Duodenal mucosa (tissue), 2 donors: ENCODE measurements around the gene OMA1.

Source experiments
- H3K27ac ChIP-seq: one replicate; pipeline ENCODE4 v1.7.0; 2013; ENCODE audit warnings: low read depth, low read length
- H3K27me3 ChIP-seq, 2 donors: one replicate each; pipeline ENCODE4 v1.7.0; 2013; ENCODE audit warnings: low read length in 2 of 2, control low read depth in 1 of 2; ENCODE audit not compliant: insufficient read depth in 2 of 2, control insufficient read depth in 1 of 2
- H3K36me3 ChIP-seq, 2 donors: one replicate each; pipeline ENCODE4 v1.7.0; 2013; ENCODE audit warnings: low read length in 2 of 2, control low read depth in 1 of 2; ENCODE audit not compliant: insufficient read depth in 2 of 2, control insufficient read depth in 1 of 2
- H3K4me1 ChIP-seq, 2 donors: one replicate each; pipeline ENCODE4 v1.7.0; 2013; ENCODE audit warnings: low read length in 2 of 2, control low read depth in 1 of 2; ENCODE audit not compliant: insufficient read depth in 2 of 2, control insufficient read depth in 1 of 2
- H3K4me3 ChIP-seq, 2 donors: one replicate each; pipeline ENCODE4 v1.7.0; 2013; ENCODE audit warnings: low read length in 2 of 2, low read depth in 1 of 2
- H3K9ac ChIP-seq, 2 donors: one replicate each; pipeline ENCODE4 v1.7.0; 2013; ENCODE audit warnings: low read length in 2 of 2, low read depth in 1 of 2
- H3K9me3 ChIP-seq, 2 donors: one replicate each; pipeline ENCODE4 v1.7.0; 2013; ENCODE audit warnings: low read length in 2 of 2, control low read depth in 1 of 2; ENCODE audit not compliant: control insufficient read depth in 1 of 2

Gene OMA1

DNA sequence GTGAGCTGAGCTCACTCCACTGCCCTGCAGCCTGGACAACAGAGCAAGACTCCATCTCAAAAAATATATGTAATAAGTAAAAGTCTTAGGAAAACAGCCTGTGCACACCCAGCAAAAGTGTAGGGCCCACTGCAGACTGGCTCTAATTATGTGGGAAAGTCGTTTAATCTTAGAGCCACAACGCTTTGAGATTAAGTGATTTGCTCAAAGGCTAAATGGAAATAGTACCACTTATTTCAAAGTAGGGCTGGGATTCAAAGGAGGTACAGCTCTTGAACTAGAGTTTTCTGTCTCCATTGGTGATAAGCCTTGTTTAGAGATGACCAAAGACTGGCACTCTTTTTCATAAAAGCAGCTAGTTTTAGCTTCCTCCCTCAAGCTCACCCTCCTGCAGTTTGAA, 28.3 kb upstream of the OMA1 start:
- no peak overlapping the region for H3K4me3 ChIP-seq
- H3K36me3 ChIP-seq: no peaks in the 10 kb centered on the region
- H3K9me3 ChIP-seq: no peaks in the 10 kb centered on the region
- no peak overlapping the region for H3K9ac ChIP-seq
- H3K27me3 ChIP-seq: peaks cover 15 to 26% of the 10 kb centered on the region in 2 donors
- peaks cover 10 to 24% of the 10 kb centered on the region in 2 donors for H3K4me1 ChIP-seq
- H3K27ac ChIP-seq: no peak overlapping the region

GRCh38 chr1:58573705-58574591, 27.4 kb upstream of the OMA1 start:
- peaks cover 10 to 24% of the 10 kb centered on the region in 2 donors for H3K4me1 ChIP-seq

GRCh38 chr1:58573138-58573537, 26.6 kb upstream of the OMA1 start:
- Histone ChIP-seq H3K27ac (no peak overlapping the region), H3K4me1 (peaks cover 10 to 24% of the 10 kb centered on the region in 2 donors), H3K4me3 (no peak overlapping the region), H3K9ac (no peak overlapping the region), H3K9me3 (no peaks in the 10 kb centered on the region), H3K27me3 (peaks cover 15 to 26% of the 10 kb centered on the region in 2 donors), H3K36me3 (no peaks in the 10 kb centered on the region)

More at GRCh38 chr1:58573705-58574591, 27.4 kb upstream of the OMA1 start:
- Histone ChIP-seq H3K4me3 (no peak overlapping the region), H3K9ac (no peak overlapping the region), H3K9me3 (no peaks in the 10 kb centered on the region), H3K27ac (no peak overlapping the region), H3K36me3 (no peaks in the 10 kb centered on the region), H3K27me3 (peaks cover 15 to 26% of the 10 kb centered on the region in 2 donors)

GRCh38 chr1:58572690-58573089, 26.2 kb upstream of the OMA1 start:
- Histone ChIP-seq H3K27ac (no peak overlapping the region), H3K36me3 (no peaks in the 10 kb centered on the region), H3K9ac (no peak overlapping the region), H3K27me3 (peaks cover 15 to 23% of the 10 kb centered on the region in 2 donors), H3K4me3 (no peak overlapping the region), H3K9me3 (no peaks in the 10 kb centered on the region), H3K4me1 (peaks cover 10 to 21% of the 10 kb centered on the region in 2 donors)

- Histone ChIP-seq H3K27ac (no peak overlapping the region), H3K4me1 (peaks cover 10 to 16% of the 10 kb centered on the region in 2 donors), H3K36me3 (no peaks in the 10 kb centered on the region), H3K27me3 (peaks cover 14 to 18% of the 10 kb centered on the region in 2 donors), H3K4me3 (no peak overlapping the region), H3K9me3 (no peaks in the 10 kb centered on the region), H3K9ac (no peak overlapping the region)
Observed at GRCh38 chr1:58571616-58572015, 25.1 kb upstream of the OMA1 start.

- no peaks in the 10 kb centered on the region for H3K9me3 ChIP-seq
- H3K27ac ChIP-seq: no peak overlapping the region
- peaks cover 10% of the 10 kb centered on the region in 2 donors for H3K4me1 ChIP-seq
- no peaks in the 10 kb centered on the region for H3K36me3 ChIP-seq
- peaks cover 6 to 11% of the 10 kb centered on the region in 2 donors for H3K27me3 ChIP-seq
- H3K4me3 ChIP-seq: no peak overlapping the region
- H3K9ac ChIP-seq: no peak overlapping the region
Observed at GRCh38 chr1:58570817-58571216, 24.3 kb upstream of the OMA1 start.

GRCh38 chr1:58570094-58570493, 23.6 kb upstream of the OMA1 start:
- peaks cover 0 to 6% of the 10 kb centered on the region in 2 donors for H3K27me3 ChIP-seq
- H3K27ac ChIP-seq: no peak overlapping the region
- no peaks in the 10 kb centered on the region for H3K36me3 ChIP-seq
- H3K9me3 ChIP-seq: no peaks in the 10 kb centered on the region
- no peak overlapping the region for H3K4me3 ChIP-seq
- H3K4me1 ChIP-seq: peaks cover 10% of the 10 kb centered on the region in 2 donors
- no peak overlapping the region for H3K9ac ChIP-seq

DNA sequence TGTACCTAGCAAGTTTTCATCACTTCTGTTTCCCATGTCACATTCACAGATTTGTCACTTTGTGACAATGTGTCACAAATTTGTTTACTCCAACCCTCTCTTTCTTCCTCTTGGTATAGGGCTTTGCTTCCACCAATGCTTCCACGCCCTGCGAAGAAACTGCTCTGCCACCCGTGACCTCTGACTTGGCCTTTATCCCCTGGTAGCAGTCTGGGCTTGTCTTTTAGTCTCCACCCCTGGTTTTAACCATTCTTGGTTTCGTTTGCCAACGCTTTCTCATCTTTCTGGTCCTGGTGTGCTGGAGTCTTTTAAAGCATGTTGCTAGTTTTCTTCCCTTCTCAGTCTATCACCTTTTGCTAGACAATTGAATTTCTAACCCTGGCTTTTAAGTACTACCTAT, 22.4 kb upstream of the OMA1 start:
- no peaks in the 10 kb centered on the region for H3K36me3 ChIP-seq
- no peaks in the 10 kb centered on the region for H3K9me3 ChIP-seq
- H3K4me3 ChIP-seq: no peak overlapping the region
- H3K27me3 ChIP-seq: peaks cover 0 to 6% of the 10 kb centered on the region in 2 donors
- H3K9ac ChIP-seq: no peak overlapping the region
- peaks cover 7 to 10% of the 10 kb centered on the region in 2 donors for H3K4me1 ChIP-seq
- H3K27ac ChIP-seq: no peak overlapping the region

GRCh38 chr1:58568271-58568860, 21.8 kb upstream of the OMA1 start:
- Histone ChIP-seq H3K9ac (no peak overlapping the region), H3K9me3 (no peaks in the 10 kb centered on the region), H3K36me3 (no peaks in the 10 kb centered on the region), H3K27ac (no peak overlapping the region), H3K27me3 (peaks cover 0 to 6% of the 10 kb centered on the region in 2 donors), H3K4me3 (no peak overlapping the region), H3K4me1 (peaks cover 1 to 9% of the 10 kb centered on the region in 2 donors)

- Histone ChIP-seq H3K4me1 (peaks cover 0 to 4% of the 10 kb centered on the region in 2 donors), H3K36me3 (no peaks in the 10 kb centered on the region)
Observed at GRCh38 chr1:58566339-58566738, 19.8 kb upstream of the OMA1 start.

More at GRCh38 chr1:58566339-58566738, 19.8 kb upstream of the OMA1 start:
- no peaks in the 10 kb centered on the region for H3K9me3 ChIP-seq
- peaks cover 0 to 1% of the 10 kb centered on the region in 2 donors for H3K27me3 ChIP-seq
- no peak overlapping the region for H3K27ac ChIP-seq
- no peak overlapping the region for H3K4me3 ChIP-seq
- no peak overlapping the region for H3K9ac ChIP-seq
